Loucy (cell line): Measurements from ENCODE around the gene ALKBH5.

ENCODE experiments used
- H2AFZ ChIP-seq: fragments of 200-600 bp; sonication (generic); 2 replicates; pipeline ENCODE4 v1.6.0; 2016; ENCODE audit warnings: antibody characterized with exemption, mild to moderate bottlenecking, low read length, moderate library complexity
- H3F3A ChIP-seq: fragments of 200-600 bp; 2 replicates; pipeline ENCODE4 v1.6.0; 2016; ENCODE audit warnings: antibody characterized with exemption, low read depth, mild to moderate bottlenecking
- H3K27me3 ChIP-seq: fragments of 200-600 bp; sonication (generic); 2 replicates; pipeline ENCODE4 v1.6.1; 2014; ENCODE audit warnings: low read length, mild to moderate bottlenecking; ENCODE audit not compliant: insufficient read depth, poor library complexity, severe bottlenecking
- H3K36me3 ChIP-seq: fragments of 200-600 bp; sonication (generic); 2 replicates; pipeline ENCODE4 v1.6.1; 2016; ENCODE audit warnings: low read length; ENCODE audit not compliant: insufficient read depth
- H3K4me1 ChIP-seq: fragments of 200-600 bp; sonication (generic); 2 replicates; pipeline ENCODE4 v1.5.1; 2014; ENCODE audit warnings: low read length, mild to moderate bottlenecking; ENCODE audit not compliant: insufficient read depth, poor library complexity, severe bottlenecking
- H3K4me2 ChIP-seq: fragments of 200-600 bp; sonication (generic); 2 replicates; pipeline ENCODE4 v1.6.0; 2014; ENCODE audit warnings: antibody characterized with exemption, low read length, low read depth, mild to moderate bottlenecking; ENCODE audit not compliant: poor library complexity, severe bottlenecking
- H3K4me3 ChIP-seq: fragments of 200-600 bp; sonication (generic); 2 replicates; pipeline ENCODE4 v1.5.1; 2014; ENCODE audit warnings: low read length, mild to moderate bottlenecking, mixed read lengths; ENCODE audit not compliant: poor library complexity, severe bottlenecking
- H3K79me2 ChIP-seq: fragments of 200-600 bp; sonication (generic); 2 replicates; pipeline ENCODE4 v1.6.1; 2014; ENCODE audit warnings: low read length; ENCODE audit not compliant: insufficient read depth
- H3K9ac ChIP-seq: fragments of 200-600 bp; sonication (generic); 2 replicates; pipeline ENCODE4 v1.6.0; 2014; ENCODE audit warnings: mild to moderate bottlenecking, low read depth, low read length, moderate library complexity; ENCODE audit not compliant: poor library complexity, severe bottlenecking
- H3K9me2 ChIP-seq: fragments of 200-600 bp; sonication (generic); replicated peaks from 2 replicates; pipeline ENCODE4 v1.6.1; 2016; ENCODE audit warnings: low read depth, low read length, mixed read lengths
- H3K9me3 ChIP-seq: fragments of 200-600 bp; sonication (generic); 2 replicates; pipeline ENCODE4 v1.6.1; 2014; ENCODE audit warnings: mild to moderate bottlenecking, antibody characterized with exemption, low read length, low read depth; ENCODE audit not compliant: insufficient read depth
- H4K20me1 ChIP-seq: fragments of 200-600 bp; sonication (generic); 2 replicates; pipeline ENCODE4 v1.6.0; 2014; ENCODE audit warnings: antibody characterized with exemption, low read length, mild to moderate bottlenecking; ENCODE audit not compliant: insufficient read depth, poor library complexity, severe bottlenecking
- CTCF ChIP-seq: fragments of 200-600 bp; sonication (generic); conservative IDR thresholded peaks from 2 replicates; pipeline ENCODE4 v1.5.1; 2014; ENCODE audit warnings: mild to moderate bottlenecking, antibody characterized with exemption, low read length
- EZH2phosphoT487 ChIP-seq: fragments of 200-600 bp; IDR thresholded peaks from 2 replicates; pipeline ENCODE4 v1.6.1; 2018; ENCODE audit warnings: antibody characterized with exemption, mild to moderate bottlenecking, moderate library complexity, borderline replicate concordance

ALKBH5 gene

GRCh38 chr17:18225121-18225641 is 41.6 kb downstream of the ALKBH5 start, which contains the start of gene LLGL1:
TSS of gene LLGL1 (plus strand) at chr17:18225635. CDS start at chr17:18225683, 48 bp downstream.
- Histone ChIP-seq H4K20me1 (peaks cover 7% of the 10 kb centered on the region), H3K36me3 (no peaks in the 10 kb centered on the region), H3K4me1 (peaks cover 22% of the 10 kb centered on the region), H3K4me3 (peak within 1 kb of the TSS; percentile 100), H3K27me3 (no peaks in the 10 kb centered on the region), H3K4me2 (peak within 1 kb of the TSS; percentile 99), H3K9me3 (no peaks in the 10 kb centered on the region), H2AFZ (peak within 1 kb of the TSS; percentile 96), H3K79me2 (peaks cover 31% of the 10 kb centered on the region), H3K9me2 (no peaks in the 10 kb centered on the region), H3F3A (no peaks in the 10 kb centered on the region), H3K9ac (peak within 1 kb of the TSS; percentile 80)
- no peak for TF ChIP-seq CTCF
- TF ChIP-seq EZH2phosphoT487 = no peak

GRCh38 chr17:18225642-18226283 is 42.1 kb downstream of the ALKBH5 start:
- Histone ChIP-seq H3K9ac (peak overlapping the region; percentile 80), H4K20me1 (peaks cover 7% of the 10 kb centered on the region), H3K79me2 (peaks cover 32% of the 10 kb centered on the region), H3K9me3 (no peaks in the 10 kb centered on the region), H3K36me3 (no peaks in the 10 kb centered on the region), H3K9me2 (no peaks in the 10 kb centered on the region), H3F3A (no peaks in the 10 kb centered on the region), H2AFZ (peak overlapping the region; percentile 93), H3K4me3 (peak overlapping the region; percentile 100), H3K4me2 (peak overlapping the region; percentile 99), H3K27me3 (no peaks in the 10 kb centered on the region), H3K4me1 (peaks cover 22% of the 10 kb centered on the region)
- no peak for TF ChIP-seq EZH2phosphoT487
- TF ChIP-seq CTCF = no peak

GRCh38 chr17:18226284-18226945 is 42.8 kb downstream of the ALKBH5 start:
- Histone ChIP-seq H3K9me2 (no peaks in the 10 kb centered on the region), H3K9me3 (no peaks in the 10 kb centered on the region), H3K4me1 (peaks cover 22% of the 10 kb centered on the region), H3K9ac (peak overlapping the region; percentile 80), H3K27me3 (no peaks in the 10 kb centered on the region), H2AFZ (peak overlapping the region; percentile 93), H3K79me2 (peaks cover 32% of the 10 kb centered on the region), H3K36me3 (no peaks in the 10 kb centered on the region), H4K20me1 (peaks cover 7% of the 10 kb centered on the region), H3K4me3 (peak overlapping the region; percentile 100), H3F3A (no peaks in the 10 kb centered on the region), H3K4me2 (peak overlapping the region; percentile 99)
- no peak for TF ChIP-seq EZH2phosphoT487
- no peak for TF ChIP-seq CTCF
